NCI-H1417 (cell line): ENCODE data around the gene RALGPS1.

ENCODE experiments used
- DNase-seq, 3 experiments: peaks; one replicate each; lab custom pipeline; 2025; lab: John Stamatoyannopoulos, UW

The RALGPS1 gene

DNA sequence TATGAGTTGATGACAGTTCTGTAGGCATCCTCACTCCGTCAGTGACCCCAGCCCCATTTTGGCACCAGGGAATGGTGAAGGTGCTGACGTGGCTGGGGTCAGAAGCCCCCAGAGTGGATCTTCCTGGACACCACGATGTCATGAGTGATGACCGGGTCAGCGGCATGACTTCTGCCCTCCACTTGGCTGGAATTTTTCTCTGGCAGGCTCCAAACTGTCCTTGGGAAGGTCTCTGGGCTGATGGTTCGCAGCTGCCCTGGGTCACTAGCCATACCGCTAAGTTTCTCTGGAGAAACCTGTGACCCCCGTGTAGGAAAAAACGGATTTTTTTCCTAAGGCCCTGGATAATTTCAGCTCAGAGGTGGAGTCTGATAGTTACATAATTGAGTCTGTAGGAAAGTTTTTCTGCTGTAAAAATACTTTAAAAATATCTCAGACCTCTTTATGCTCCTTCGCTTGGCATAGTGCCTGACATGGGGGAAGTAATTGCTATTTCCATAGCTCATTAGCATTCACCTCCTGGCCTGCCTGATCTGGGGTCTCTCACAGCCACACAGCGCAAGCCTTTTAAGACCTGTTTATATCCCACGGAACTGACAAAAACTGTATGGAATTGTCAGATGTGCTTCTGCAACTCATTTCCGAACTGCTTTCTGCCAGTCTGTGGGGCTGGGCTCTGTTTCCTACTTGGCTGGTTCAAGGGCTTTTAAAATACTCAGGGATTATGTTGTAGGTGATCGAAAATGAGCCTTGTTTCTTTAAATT is 138.7 kb downstream of the RALGPS1 start:
- no peak for DNase-seq

DNA sequence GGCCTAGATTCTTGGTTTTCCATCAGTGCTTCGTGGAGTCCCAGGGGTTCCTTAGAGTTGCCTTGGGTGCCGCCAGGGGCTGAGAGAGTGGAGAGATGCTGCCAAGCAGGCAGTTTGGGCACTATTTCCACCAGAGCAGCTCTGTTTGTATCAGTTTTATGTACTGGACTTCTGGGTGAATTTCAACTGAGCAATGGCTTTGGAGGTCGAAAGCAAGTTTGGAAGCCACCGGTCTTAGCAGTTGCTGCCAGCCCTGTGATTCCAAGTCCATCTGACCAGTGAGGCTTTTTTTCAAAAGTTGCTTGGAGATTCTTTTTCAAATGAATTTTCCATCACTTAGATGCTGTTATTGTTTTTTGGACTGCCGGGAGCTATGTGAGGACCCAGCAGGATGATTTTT is 139.4 kb downstream of the RALGPS1 start:
- no peak for DNase-seq

DNA sequence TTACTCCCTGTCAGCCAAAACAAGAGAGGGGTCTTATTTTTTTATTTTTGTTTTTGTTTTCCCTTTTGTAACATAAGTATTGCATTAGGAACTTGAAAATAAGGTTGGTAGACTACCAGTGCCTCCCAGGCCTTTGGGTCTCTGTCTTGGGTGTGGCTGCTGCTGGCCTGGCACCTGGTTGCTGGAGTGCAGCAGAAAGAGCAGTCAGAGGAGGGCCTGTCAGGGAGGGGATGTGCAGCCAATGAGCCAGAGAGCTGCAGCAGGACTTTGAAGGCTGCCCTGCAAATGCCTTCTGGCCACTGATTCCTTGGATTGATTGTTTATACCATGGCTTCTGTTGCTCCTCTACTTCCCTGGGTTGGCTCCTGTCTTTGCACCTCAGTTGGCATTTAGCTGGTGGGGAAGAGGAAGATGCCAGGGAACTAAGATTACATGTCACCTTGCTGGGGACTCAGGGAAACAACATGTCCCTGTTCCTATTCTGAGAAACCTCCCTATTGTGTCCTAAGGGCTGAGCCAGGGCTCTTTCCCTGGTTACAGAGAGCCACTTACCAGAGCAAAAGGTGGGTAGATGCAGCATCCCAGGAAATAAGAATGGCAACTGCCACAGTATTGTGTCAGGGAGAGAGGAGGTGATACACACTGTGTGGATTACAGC is 141.3 kb downstream of the RALGPS1 start:
- DNase-seq = no peak

DNA sequence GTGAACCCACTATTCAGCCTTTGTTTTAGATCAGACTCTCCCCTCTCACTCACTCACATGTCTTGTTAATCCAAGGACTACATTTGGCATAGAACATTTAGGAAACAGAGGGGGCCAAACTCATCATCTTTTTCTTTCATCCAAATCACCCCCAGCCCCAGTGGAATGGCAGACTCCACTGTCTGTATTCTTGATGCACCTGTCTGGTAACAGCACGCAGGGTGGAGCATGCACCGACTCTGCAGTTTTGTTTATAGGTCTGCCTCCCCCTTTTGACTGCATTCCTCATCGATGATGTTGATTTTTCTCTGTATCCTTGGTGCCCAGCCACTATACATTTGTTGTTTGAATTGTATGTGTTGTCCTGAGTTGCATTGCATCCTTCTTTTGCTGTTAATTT is 141.9 kb downstream of the RALGPS1 start:
- DNase-seq = no peak

DNA sequence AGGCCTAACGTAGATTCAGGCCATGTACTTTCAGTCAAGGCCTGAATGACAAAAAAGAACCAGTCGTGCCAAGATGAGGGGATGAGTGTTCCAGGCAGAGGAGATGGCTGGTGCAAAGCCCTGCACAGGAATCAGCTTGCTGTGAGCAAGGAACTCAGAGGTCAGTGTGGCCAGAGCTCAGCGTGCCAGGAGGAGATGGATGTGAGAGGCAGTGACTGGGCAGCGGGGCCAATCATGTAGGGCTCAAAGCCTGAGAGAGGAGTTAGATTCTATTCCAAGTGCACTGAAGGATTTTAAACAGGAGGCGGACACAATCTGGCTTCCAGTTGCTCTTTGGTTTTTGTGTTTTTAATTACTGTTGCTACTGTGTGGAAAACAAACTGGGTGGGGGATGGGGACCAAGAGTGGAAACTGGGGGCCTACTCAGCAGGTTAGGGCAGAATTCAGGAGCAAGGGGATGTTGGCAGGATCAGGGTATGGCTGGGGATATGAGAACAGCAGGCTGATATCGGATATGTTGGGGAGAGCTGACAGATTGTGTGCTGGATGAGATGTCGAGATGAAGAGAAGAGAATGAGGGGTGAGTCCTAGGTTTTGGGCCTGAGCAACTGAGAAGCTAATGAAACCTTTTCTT is 143.5 kb downstream of the RALGPS1 start:
- DNase-seq = no peak

DNA sequence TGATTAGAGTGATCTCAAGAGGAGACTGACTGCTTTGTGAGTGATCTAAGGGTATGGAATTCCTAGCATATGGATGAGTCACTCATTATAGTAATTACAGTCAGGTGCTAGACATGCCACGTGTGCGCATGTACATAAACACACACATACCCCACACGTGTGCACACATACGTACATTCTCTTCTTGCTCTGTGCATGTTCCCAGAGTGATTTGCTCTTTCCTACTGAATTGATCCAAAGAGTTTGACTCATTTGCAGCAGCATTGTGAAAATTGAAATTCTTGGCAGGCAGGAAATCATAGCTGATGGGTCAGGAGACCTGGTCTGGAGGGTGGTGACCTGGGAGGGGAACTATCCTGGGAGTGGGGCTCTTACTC is 144.1 kb downstream of the RALGPS1 start:
- peak in 1 of 3 experiments; percentile 40 for DNase-seq

DNA sequence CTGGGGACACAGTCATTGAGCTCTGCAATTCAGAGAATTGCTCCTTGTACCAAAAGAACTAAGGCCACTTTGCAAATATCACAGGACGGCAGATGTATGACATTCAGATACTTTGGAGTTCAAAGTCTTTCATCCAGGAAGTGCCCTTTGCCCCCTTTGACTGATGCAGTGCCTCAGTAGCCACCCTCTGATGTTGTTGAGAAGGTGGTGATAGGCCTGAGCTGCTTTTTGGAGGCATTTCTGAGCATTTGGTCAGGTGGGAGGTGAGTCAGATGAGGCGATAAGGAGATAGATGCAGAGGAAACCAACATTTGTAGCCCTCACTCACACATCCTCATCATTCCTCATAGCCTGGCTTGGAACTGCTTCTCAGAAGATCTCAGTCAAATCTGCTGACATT is 144.4 kb downstream of the RALGPS1 start:
- no peak for DNase-seq

DNA sequence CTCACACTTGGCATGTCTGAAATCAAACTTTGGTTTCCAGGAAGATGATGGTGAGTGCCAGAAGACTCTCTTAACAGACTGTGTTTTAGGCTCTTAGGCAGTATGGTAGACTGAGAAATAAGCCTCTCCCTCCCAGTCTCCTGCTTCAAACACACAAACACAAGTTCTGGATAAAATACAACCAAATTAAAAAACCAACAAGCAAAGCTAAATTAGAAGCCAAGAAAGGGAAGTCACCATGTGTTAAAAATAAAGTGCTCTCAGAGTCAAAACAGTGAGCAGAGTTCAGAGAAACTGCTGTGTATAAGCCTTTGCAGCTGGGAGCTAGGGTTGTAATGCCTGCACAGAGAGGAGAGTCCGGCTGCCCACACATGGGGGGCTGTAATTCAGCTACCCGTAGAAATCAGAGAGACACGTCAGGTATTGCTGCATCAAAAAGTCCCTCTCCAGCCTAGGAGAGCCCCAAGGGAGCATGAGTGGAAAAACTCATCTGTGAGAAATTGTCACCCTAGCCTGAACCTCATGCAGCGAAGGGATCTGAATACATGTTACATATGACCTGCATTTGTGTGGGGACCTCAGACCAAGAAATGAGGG is 145.3 kb downstream of the RALGPS1 start:
- no peak for DNase-seq

DNA sequence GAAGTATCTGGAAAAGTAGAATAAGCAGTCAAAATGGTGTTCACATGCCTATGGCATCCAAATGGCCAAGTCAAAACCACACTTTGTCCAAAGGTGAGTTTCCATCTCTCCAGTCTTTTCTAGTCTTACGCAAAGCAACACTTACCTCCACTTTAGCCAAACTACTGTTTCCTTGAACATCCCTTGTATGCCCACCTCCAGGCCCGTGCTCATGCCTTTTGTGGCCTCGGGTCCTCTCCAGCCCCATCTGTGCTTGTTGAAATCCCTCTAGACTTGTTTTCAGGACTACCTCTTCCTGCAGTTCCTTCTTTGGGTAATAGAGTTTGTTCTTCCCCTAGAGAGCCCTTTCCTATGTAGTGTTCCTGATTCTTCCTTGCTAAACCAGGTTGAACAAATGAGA is 146.8 kb downstream of the RALGPS1 start:
- no peak for DNase-seq

DNA sequence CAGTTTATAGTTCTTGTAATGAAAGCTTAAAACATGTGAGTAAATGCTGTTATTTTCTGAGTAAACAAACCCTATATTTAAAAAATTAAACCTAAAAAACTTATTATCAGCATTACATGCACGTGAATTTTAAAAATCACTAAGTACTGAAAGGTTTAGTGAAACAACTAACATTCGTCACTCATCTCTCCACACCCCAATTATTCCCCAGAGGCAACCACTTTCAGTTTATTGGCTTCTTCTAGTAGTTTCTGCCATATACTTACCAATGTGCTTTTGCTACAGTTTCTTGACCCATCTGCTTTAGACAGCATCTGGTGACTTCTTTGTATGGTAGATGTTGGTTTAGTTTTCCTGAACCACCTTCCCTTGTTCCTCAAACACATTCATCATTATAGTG is 149.8 kb downstream of the RALGPS1 start:
- no peak for DNase-seq

DNA sequence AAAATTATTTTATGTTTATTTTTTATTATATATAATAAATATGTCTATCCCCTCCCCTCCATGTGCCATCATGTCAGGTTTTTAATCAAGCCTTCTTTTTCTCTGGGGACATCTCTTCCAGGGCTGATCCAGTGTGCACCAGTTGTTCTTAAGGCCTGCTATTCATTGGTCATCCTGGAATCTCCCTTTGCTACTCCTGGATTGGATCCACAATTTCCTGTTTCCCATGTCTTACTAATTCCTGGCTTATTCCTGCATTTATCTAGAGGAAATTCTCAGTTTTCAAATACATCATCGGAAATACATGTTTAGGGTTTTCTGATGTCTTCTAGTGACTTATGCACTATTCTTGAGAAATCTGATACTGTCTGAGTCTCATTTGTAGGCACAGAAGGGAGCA is 151.0 kb downstream of the RALGPS1 start:
- DNase-seq = no peak

DNA sequence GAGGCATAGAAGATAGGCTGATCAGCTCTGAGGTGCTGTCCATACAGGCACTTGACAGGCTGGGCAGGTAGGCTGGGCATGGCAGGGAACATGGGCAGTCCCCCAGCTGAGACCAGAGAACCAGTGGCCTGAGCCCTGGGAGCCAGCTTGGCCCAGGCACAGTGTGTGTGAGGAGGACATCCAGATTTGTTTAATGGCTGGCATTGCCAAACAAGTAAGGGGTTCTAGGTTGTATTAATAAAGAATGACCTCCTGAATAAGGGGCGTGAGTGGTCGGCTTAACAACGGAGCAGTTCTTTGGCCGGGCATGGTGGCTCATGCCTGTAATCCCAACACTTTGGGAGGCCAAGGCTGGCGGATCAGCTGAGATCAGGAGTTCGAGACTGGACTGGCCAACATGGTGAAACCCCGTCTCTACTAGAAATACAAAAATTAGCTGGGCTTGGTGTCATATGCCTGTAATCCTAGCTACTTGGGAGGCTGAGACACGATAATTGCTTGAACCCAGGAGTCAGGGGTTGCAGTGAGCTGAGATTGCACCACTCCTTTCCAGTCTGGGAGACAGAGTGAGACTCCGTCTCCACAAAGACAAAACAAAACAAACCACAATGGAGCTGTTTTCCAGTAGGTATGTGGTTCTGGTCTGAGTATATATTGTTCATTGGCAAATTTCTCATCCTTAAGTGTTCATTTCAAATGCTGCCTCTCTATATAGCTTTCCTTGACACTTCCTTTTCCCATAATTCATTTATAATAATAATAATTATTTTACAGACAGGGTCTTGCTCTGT is 151.7 kb downstream of the RALGPS1 start:
- DNase-seq = no peak

DNA sequence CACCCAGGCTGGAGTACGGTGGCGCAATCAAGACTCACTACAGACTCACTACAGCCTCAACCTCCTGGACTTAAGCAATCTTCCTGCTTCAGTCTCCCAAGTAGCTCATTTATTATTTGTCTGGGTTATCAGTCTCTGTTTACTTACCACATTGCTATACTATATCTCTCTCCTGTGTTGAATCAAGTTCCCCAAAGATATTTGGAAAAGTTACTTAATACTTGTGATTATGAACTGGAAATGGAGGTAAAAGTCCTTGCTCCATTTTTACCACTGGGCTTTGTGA is 152.2 kb downstream of the RALGPS1 start:
- no peak for DNase-seq

DNA sequence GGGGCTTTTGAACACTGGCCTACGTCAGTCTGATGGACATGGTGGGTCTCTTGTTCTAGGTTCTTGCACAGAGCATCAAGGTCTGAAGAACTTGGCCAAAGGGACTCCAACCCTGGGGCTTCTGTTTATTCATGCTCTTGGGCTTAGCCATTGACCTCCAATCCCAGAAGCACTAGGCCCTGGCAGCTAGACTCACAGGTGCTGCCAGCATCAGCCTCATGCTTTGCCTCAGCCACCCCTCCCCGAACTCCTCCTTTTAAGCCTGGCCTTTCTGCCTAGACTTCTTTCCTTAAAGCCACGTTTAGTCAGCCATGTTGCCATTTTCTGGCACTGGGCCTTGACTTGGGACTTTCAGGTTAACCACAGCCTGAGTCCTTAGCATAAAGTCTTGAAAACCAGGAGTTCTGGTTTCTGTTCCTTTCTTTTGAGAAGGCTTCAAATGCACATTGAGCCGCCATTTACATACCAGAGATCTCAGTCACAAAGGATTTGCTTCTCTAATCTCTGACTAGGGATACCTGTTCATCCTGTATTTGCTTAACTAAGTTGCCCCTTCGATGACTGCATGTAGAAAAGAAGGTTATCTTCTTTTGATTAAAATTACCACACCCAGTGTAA is 153.1 kb downstream of the RALGPS1 start:
- DNase-seq = no peak

DNA sequence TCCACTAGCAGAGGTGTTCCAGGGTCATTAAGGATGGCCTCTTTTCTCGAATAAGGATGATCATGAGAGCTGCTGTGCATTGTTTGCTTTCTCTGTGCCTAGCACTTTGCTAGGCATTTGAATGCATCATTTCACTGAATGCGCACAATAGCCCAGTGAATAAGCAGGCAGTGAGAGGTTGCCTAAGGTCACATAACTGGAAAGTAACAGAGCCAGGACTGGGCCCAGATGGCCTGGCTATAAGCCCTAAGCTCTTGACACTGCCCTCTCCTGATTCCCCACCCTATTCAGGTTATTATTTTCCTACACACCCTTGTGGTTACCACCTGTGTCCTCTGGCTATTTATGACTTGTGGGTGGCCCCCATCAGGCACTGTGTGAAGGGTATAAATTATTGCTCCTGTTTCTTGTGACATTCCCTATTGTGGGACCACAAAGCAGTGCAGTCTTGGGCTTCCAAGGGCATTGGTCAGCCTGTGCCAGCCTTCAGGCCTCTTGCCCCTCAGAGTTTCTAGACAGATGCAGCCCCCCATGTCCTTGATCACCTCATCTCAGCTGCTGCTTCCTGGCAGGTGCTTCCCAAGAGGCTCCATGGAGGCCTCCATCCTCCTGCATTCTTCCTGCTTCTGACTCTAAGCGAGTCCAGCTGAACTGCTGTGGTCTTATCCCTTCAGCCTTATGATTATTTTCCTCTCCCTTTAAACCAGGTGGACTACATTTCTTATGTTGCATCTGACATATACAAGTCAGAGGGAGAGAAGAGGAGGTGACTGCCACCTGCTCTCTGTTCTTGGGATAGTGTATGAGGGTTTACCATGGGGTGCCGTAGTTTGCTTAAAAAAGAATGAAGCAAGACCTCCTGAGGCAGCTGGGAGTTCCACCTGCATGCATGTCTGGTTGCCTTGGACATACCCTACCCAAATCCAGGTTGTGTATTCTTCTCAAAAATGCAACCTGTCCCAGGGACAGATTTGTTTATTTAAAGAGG is 160.3 kb downstream of the RALGPS1 start:
- peak; percentile 2 to 84 (median 38) for DNase-seq

DNA sequence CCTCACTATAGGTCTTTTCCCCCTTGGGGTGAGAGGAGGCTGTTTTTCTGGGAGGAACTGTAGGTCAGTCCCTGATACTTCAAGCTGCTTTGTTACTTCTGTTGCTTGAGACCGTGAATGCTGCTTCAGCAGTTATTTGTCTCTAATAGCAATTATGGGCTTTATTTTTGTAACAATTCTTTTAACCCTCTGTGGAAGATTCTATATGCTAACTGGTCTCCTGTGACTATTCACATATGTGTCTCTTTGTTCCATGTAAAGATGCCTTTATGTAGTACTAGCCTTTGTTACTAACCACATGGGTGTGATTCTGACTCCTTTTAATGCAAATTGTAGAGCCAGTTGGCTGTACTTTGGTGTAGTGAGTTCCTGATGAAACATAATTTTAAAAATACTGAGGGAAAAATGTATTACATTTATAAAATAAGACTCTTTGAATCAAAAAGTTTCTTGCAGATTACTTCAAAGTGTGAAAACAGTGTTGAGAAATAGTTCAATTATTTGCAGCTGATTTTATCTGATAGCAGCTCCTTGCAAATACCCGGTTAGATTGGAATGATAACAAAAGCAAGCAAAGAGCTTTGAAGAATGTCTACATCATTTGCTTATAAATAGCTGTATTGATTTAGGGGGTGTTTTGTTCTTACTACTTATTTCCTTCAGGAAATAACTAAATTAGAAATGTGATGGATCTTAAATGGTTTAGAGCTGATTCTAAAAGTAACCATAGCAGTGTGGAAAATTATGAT is 161.2 kb downstream of the RALGPS1 start:
- DNase-seq = peak in 1 of 3 experiments; percentile 39

DNA sequence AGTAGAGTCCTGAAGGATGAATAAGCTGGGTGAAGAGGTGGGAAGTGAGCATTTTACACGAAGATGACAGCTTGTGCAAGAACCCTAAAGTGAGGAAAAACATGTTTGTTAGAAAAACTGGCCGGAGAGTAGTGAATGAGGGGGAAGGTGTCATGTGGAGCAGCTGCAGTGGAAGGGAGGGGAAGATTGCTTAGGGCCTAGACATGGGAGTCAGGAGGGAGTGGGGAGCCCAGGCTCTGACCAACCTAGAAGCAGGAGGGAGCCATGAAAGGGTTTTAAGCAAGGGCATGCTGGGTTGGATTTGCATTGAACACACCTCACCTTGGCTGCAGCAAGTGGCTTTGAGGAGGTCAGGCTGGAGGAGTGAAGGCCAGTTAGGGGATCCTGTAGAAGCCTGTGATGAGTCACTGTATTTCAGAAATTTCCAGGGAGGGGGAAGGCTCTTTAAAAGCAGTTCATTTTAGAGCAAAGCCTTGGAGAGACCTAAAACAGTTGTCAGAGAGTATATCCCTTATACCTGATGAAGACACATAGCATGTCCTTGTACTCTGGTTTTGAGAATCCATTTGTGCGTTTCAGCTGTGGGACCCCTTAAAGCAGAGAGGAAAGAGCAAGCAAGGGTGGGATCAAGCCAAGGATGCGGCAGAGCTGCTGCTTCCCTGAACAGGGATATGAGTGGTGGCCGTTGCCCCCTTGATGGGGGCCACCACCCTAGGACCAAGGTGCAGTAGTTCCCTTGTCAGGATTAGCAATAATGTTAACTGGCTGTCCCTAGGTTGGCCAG is 162.5 kb downstream of the RALGPS1 start:
- DNase-seq = no peak

DNA sequence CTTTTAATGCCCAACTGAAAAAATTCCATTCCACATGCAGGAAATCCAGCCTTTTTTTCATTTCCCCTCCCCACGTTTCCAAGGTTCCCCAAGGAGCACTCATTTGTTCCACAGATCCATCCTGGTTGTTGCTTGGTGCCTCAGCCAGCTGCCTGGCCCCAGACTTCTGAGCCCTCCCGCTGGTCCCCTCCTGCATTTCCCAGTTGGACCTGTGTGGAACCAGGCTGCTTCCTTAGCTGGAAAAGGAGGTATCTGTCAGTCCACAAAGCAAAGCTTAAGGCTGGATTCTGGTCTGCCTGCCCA is 163.0 kb downstream of the RALGPS1 start:
- DNase-seq = no peak

DNA sequence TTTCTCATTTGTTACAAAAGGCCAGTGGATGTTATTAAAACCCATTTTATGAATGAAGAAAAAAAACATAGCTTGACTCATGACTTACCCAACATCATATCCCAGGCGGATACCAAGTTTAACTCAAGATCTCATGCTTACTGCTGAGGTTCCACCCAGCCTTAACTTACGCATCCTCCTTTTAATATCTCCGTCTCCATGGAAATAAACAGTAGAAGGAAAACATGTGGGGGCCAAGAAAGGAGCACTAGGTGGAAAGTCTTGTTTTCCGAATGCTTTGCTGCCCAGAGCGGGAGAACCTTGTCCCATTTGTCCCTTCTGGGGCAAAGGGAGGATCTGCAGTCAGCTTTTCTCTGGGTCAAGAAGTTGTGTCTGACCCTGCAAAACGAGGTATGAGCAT is 163.8 kb downstream of the RALGPS1 start:
- no peak for DNase-seq
